Measurements from ENCODE around the gene PRKG1.
"Not testable (repeated sequence)": the region's sequence is repeated elsewhere in the genome, so short reads cannot be mapped to it uniquely, and the experiment has no call there.

Gene PRKG1

GRCh38 chr10:51672039-51672535 is 597.8 kb downstream of the PRKG1 start:
- no peak overlapping the region for H3K27ac ChIP-seq (ENCODE audit: insufficient read depth in 1 of 2, low read depth in 1 of 2, low read length in 2 of 2, poor library complexity in 1 of 2, severe bottlenecking in 2 of 2)
- DNase-seq, result no peak
- ChIA-PET POLR2A (no interaction called here), CTCF (no interaction called here)
- H3K36me3 ChIP-seq (ENCODE audit: control insufficient read depth in 4 of 4, insufficient read depth in 4 of 4, low read length in 3 of 4), result no peaks in the 10 kb centered on the region
- H3K4me1 ChIP-seq (ENCODE audit: control extremely low read depth in 1 of 4, control insufficient read depth in 4 of 4, insufficient read depth in 4 of 4, low read length in 3 of 4), result peaks cover 0 to 1% (median 0%) of the 10 kb centered on the region in 4 experiments
- peaks cover 0 to 5% (median 0%) of the 10 kb centered on the region in 5 experiments for H3K9me3 ChIP-seq (ENCODE audit: control extremely low read depth in 1 of 5, control insufficient read depth in 4 of 5, insufficient read depth in 2 of 5, low read depth in 1 of 5, low read length in 4 of 5)
- H3K27me3 ChIP-seq (replicated peaks in 2 of 5; ENCODE audit: control insufficient read depth in 4 of 5, insufficient read depth in 5 of 5, low read length in 4 of 5), result no peaks in the 10 kb centered on the region
- no peak overlapping the region for H3K4me3 ChIP-seq (ENCODE audit: control insufficient read depth in 1 of 7, extremely low read depth in 1 of 7, insufficient read depth in 4 of 7, low read depth in 2 of 7, low read length in 6 of 7)

- ChIA-PET POLR2A (no interaction called here), CTCF (no interaction called here)
- H3K9me3 ChIP-seq (ENCODE audit: control extremely low read depth in 1 of 5, control insufficient read depth in 4 of 5, insufficient read depth in 2 of 5, low read depth in 1 of 5, low read length in 4 of 5), result peaks cover 0 to 5% (median 0%) of the 10 kb centered on the region in 5 experiments
- no peaks in the 10 kb centered on the region for H3K36me3 ChIP-seq (ENCODE audit: control insufficient read depth in 4 of 4, insufficient read depth in 4 of 4, low read length in 3 of 4)
- H3K27ac ChIP-seq (ENCODE audit: insufficient read depth in 1 of 2, low read depth in 1 of 2, low read length in 2 of 2, poor library complexity in 1 of 2, severe bottlenecking in 2 of 2), result no peak overlapping the region
- H3K4me3 ChIP-seq (ENCODE audit: control insufficient read depth in 1 of 7, extremely low read depth in 1 of 7, insufficient read depth in 4 of 7, low read depth in 2 of 7, low read length in 6 of 7), result no peak overlapping the region
- no peak for DNase-seq
- H3K4me1 ChIP-seq (ENCODE audit: control extremely low read depth in 1 of 4, control insufficient read depth in 4 of 4, insufficient read depth in 4 of 4, low read length in 3 of 4), result no peaks in the 10 kb centered on the region
- H3K27me3 ChIP-seq (replicated peaks in 2 of 5; ENCODE audit: control insufficient read depth in 4 of 5, insufficient read depth in 5 of 5, low read length in 4 of 5), result no peaks in the 10 kb centered on the region
Observed at GRCh38 chr10:51675088-51675487, 600.8 kb downstream of the PRKG1 start.

GRCh38 chr10:51679841-51680240 is 605.6 kb downstream of the PRKG1 start:
- Histone ChIP-seq H3K4me1 (ENCODE audit: control extremely low read depth in 1 of 4, control insufficient read depth in 4 of 4, insufficient read depth in 4 of 4, low read length in 3 of 4) (no peaks in the 10 kb centered on the region), H3K36me3 (ENCODE audit: control insufficient read depth in 4 of 4, insufficient read depth in 4 of 4, low read length in 3 of 4) (no peaks in the 10 kb centered on the region), H3K27me3 (replicated peaks in 2 of 5; ENCODE audit: control insufficient read depth in 4 of 5, insufficient read depth in 5 of 5, low read length in 4 of 5) (no peaks in the 10 kb centered on the region), H3K4me3 (ENCODE audit: control insufficient read depth in 1 of 7, extremely low read depth in 1 of 7, insufficient read depth in 4 of 7, low read depth in 2 of 7, low read length in 6 of 7) (no peak overlapping the region), H3K27ac (ENCODE audit: insufficient read depth in 1 of 2, low read depth in 1 of 2, low read length in 2 of 2, poor library complexity in 1 of 2, severe bottlenecking in 2 of 2) (no peak overlapping the region), H3K9me3 (ENCODE audit: control extremely low read depth in 1 of 5, control insufficient read depth in 4 of 5, insufficient read depth in 2 of 5, low read depth in 1 of 5, low read length in 4 of 5) (no peaks in the 10 kb centered on the region)
- ChIA-PET POLR2A (no interaction called here), CTCF (interaction anchor here (0.9 kb wide), 1 partner anchor 11 kb away, joined by 3 read pairs; no protein-coding TSS in a partner anchor)
- 93% methylated on average over 2 of the region's 6 CpGs for WGBS (ENCODE audit: insufficient coverage)
- DNase-seq, result no peak

- 86% methylated on average over 4 of the region's 4 CpGs for WGBS (ENCODE audit: insufficient coverage)
- ChIA-PET POLR2A (no interaction called here), CTCF (no interaction called here)
- DNase-seq, result no peak
- Histone ChIP-seq H3K27ac (ENCODE audit: insufficient read depth in 1 of 2, low read depth in 1 of 2, low read length in 2 of 2, poor library complexity in 1 of 2, severe bottlenecking in 2 of 2) (no peak overlapping the region), H3K36me3 (ENCODE audit: control insufficient read depth in 4 of 4, insufficient read depth in 4 of 4, low read length in 3 of 4) (no peaks in the 10 kb centered on the region), H3K27me3 (replicated peaks in 2 of 5; ENCODE audit: control insufficient read depth in 4 of 5, insufficient read depth in 5 of 5, low read length in 4 of 5) (no peaks in the 10 kb centered on the region), H3K4me1 (ENCODE audit: control extremely low read depth in 1 of 4, control insufficient read depth in 4 of 4, insufficient read depth in 4 of 4, low read length in 3 of 4) (no peaks in the 10 kb centered on the region), H3K4me3 (ENCODE audit: control insufficient read depth in 1 of 7, extremely low read depth in 1 of 7, insufficient read depth in 4 of 7, low read depth in 2 of 7, low read length in 6 of 7) (no peak overlapping the region), H3K9me3 (ENCODE audit: control extremely low read depth in 1 of 5, control insufficient read depth in 4 of 5, insufficient read depth in 2 of 5, low read depth in 1 of 5, low read length in 4 of 5) (no peaks in the 10 kb centered on the region)
Observed at GRCh38 chr10:51683031-51683691, 608.9 kb downstream of the PRKG1 start.

GRCh38 chr10:51685768-51686167 is 611.5 kb downstream of the PRKG1 start:
- Histone ChIP-seq H3K4me3 (ENCODE audit: control insufficient read depth in 1 of 7, extremely low read depth in 1 of 7, insufficient read depth in 4 of 7, low read depth in 2 of 7, low read length in 6 of 7) (no peak overlapping the region), H3K27ac (ENCODE audit: insufficient read depth in 1 of 2, low read depth in 1 of 2, low read length in 2 of 2, poor library complexity in 1 of 2, severe bottlenecking in 2 of 2) (no peak overlapping the region), H3K4me1 (ENCODE audit: control extremely low read depth in 1 of 4, control insufficient read depth in 4 of 4, insufficient read depth in 4 of 4, low read length in 3 of 4) (no peaks in the 10 kb centered on the region), H3K36me3 (ENCODE audit: control insufficient read depth in 4 of 4, insufficient read depth in 4 of 4, low read length in 3 of 4) (no peaks in the 10 kb centered on the region), H3K9me3 (ENCODE audit: control extremely low read depth in 1 of 5, control insufficient read depth in 4 of 5, insufficient read depth in 2 of 5, low read depth in 1 of 5, low read length in 4 of 5) (no peaks in the 10 kb centered on the region), H3K27me3 (replicated peaks in 2 of 5; ENCODE audit: control insufficient read depth in 4 of 5, insufficient read depth in 5 of 5, low read length in 4 of 5) (no peaks in the 10 kb centered on the region)
- ChIA-PET CTCF (no interaction called here), POLR2A (no interaction called here)
- no CpG with 5 or more reads among the region's 2 CpGs for WGBS (ENCODE audit: insufficient coverage)
- DNase-seq, result no peak

GRCh38 chr10:51687296-51687695 is 613.0 kb downstream of the PRKG1 start:
- no peaks in the 10 kb centered on the region for H3K4me1 ChIP-seq (ENCODE audit: control extremely low read depth in 1 of 4, control insufficient read depth in 4 of 4, insufficient read depth in 4 of 4, low read length in 3 of 4)
- ChIA-PET POLR2A (no interaction called here), CTCF (no interaction called here)
- no peaks in the 10 kb centered on the region for H3K27me3 ChIP-seq (replicated peaks in 2 of 5; ENCODE audit: control insufficient read depth in 4 of 5, insufficient read depth in 5 of 5, low read length in 4 of 5)
- no peak for DNase-seq
- H3K27ac ChIP-seq (ENCODE audit: insufficient read depth in 1 of 2, low read depth in 1 of 2, low read length in 2 of 2, poor library complexity in 1 of 2, severe bottlenecking in 2 of 2), result no peak overlapping the region
- no peak overlapping the region for H3K4me3 ChIP-seq (ENCODE audit: control insufficient read depth in 1 of 7, extremely low read depth in 1 of 7, insufficient read depth in 4 of 7, low read depth in 2 of 7, low read length in 6 of 7)
- H3K36me3 ChIP-seq (ENCODE audit: control insufficient read depth in 4 of 4, insufficient read depth in 4 of 4, low read length in 3 of 4), result no peaks in the 10 kb centered on the region
- no CpG with 5 or more reads among the region's 1 CpG for WGBS (ENCODE audit: insufficient coverage)
- no peaks in the 10 kb centered on the region for H3K9me3 ChIP-seq (ENCODE audit: control extremely low read depth in 1 of 5, control insufficient read depth in 4 of 5, insufficient read depth in 2 of 5, low read depth in 1 of 5, low read length in 4 of 5)

- H3K9me3 ChIP-seq (ENCODE audit: control extremely low read depth in 1 of 5, control insufficient read depth in 4 of 5, insufficient read depth in 2 of 5, low read depth in 1 of 5, low read length in 4 of 5); H3K4me3 ChIP-seq (ENCODE audit: control insufficient read depth in 1 of 7, extremely low read depth in 1 of 7, insufficient read depth in 4 of 7, low read depth in 2 of 7, low read length in 6 of 7); POLR2A ChIA-PET; CTCF ChIA-PET; H3K36me3 ChIP-seq (ENCODE audit: control insufficient read depth in 4 of 4, insufficient read depth in 4 of 4, low read length in 3 of 4); DNase-seq; H3K27ac ChIP-seq (ENCODE audit: insufficient read depth in 1 of 2, low read depth in 1 of 2, low read length in 2 of 2, poor library complexity in 1 of 2, severe bottlenecking in 2 of 2); H3K27me3 ChIP-seq (replicated peaks in 2 of 5; ENCODE audit: control insufficient read depth in 4 of 5, insufficient read depth in 5 of 5, low read length in 4 of 5); H3K4me1 ChIP-seq (ENCODE audit: control extremely low read depth in 1 of 4, control insufficient read depth in 4 of 4, insufficient read depth in 4 of 4, low read length in 3 of 4): not testable (repeated sequence)
- no CpG with 5 or more reads among the region's 2 CpGs for WGBS (ENCODE audit: insufficient coverage)
Observed at GRCh38 chr10:51688826-51689225, 614.5 kb downstream of the PRKG1 start.

Measured in common myeloid progenitor, CD34-positive (primary cell).